Measurements from ENCODE around the gene MOV10L1.

GRCh38 chr22:50119768-50120251 lies 30.0 kb downstream of the MOV10L1 start:
- no peak for TF ChIP-seq CTCF (IDR thresholded peaks at IDR 0.05)
- no peak for TF ChIP-seq POLR2AphosphoS5 (IDR thresholded peaks at IDR 0.05)
- TF ChIP-seq POLR2A (IDR thresholded peaks at IDR 0.05): no peak
